Testis (tissue), 3 donors: ENCODE measurements around the gene ZNF462. TPM values are rescaled to one million over a fixed set of nuclear protein-coding genes. Genes with fewer than 3 reads are reported as not detected.

ENCODE experiments used
- DNase-seq: peaks from one replicate; pipeline ENCODE4 v3.0.0-alpha.2; 2019
- H3K27ac ChIP-seq, 2 donors: fragments of 200-600 bp; sonication (generic); one replicate each; pipeline ENCODE4 v1.5.1; 2019
- H3K27me3 ChIP-seq: fragments of 200-600 bp; sonication (generic); one replicate; pipeline ENCODE4 v1.5.1; 2019
- H3K36me3 ChIP-seq: fragments of 200-600 bp; sonication (generic); one replicate; pipeline ENCODE4 v1.5.1; 2017; ENCODE audit warnings: low read depth; ENCODE audit errors: missing control alignments
- H3K4me1 ChIP-seq: fragments of 200-600 bp; sonication (generic); one replicate; pipeline ENCODE4 v1.5.1; 2019
- H3K4me3 ChIP-seq, 2 donors: fragments of 200-600 bp; sonication (generic); one replicate each; pipeline ENCODE4 v1.5.1; 2017 to 2019
- H3K9me3 ChIP-seq: fragments of 200-600 bp; sonication (generic); one replicate; pipeline ENCODE4 v1.5.1; 2017
- CTCF ChIP-seq, 3 experiments: fragments of 450-650 bp in 2 of 3; fragments of 200-600 bp in 1 of 3; sonication (generic) in 1 of 3; IDR thresholded peaks; one replicate each; pipeline ENCODE4 v1.5.1; 2016 to 2019; ENCODE audit warnings: antibody characterized with exemption in 3 of 3, mild to moderate bottlenecking in 2 of 3, moderate library complexity in 1 of 3
- POLR2A ChIP-seq: fragments of 450-650 bp; IDR thresholded peaks from one replicate; pipeline ENCODE4 v1.6.1; 2017; ENCODE audit warnings: antibody characterized with exemption, mild to moderate bottlenecking, moderate library complexity
- WGBS, 2 donors: methylation state at CpG; one replicate each; pipeline ENCODE4 v1.1.5; 2018; 5-methylcytosine and 5-hydroxymethylcytosine counted together
- intact Hi-C: fragments of 100-400 bp; cut with DNase I; formaldehyde crosslinking; loops from one replicate; pipeline ENCODE4 v1.15.1; 2023; ENCODE audit warnings: low total_unique reads
- polyA plus RNA-seq: library from polyadenylated mRNA; stranded (reverse); fragments of 350-450 nt; fragmentation: Illumina TruSeq; extraction: RNeasy Lipid Tissue Mini Kit (QIAGEN cat#74804); gene quantifications from one replicate; pipeline ENCODE4 v1.2.3, GENCODE V29; 2014; ENCODE audit warnings: low read depth, low replicate concordance; ENCODE audit not compliant: insufficient read depth
- total RNA-seq, 2 donors: library from RNA; depleted of rRNA; stranded (reverse); fragments of >200 nt; gene quantifications; one replicate each; pipeline ENCODE4 v1.2.3, GENCODE V29; 2016

ZNF462 gene
- total and polyA plus RNA-seq, 3 donors from 2014 or later = 31.5 to 61.6 (median 53.2) TPM

DNA sequence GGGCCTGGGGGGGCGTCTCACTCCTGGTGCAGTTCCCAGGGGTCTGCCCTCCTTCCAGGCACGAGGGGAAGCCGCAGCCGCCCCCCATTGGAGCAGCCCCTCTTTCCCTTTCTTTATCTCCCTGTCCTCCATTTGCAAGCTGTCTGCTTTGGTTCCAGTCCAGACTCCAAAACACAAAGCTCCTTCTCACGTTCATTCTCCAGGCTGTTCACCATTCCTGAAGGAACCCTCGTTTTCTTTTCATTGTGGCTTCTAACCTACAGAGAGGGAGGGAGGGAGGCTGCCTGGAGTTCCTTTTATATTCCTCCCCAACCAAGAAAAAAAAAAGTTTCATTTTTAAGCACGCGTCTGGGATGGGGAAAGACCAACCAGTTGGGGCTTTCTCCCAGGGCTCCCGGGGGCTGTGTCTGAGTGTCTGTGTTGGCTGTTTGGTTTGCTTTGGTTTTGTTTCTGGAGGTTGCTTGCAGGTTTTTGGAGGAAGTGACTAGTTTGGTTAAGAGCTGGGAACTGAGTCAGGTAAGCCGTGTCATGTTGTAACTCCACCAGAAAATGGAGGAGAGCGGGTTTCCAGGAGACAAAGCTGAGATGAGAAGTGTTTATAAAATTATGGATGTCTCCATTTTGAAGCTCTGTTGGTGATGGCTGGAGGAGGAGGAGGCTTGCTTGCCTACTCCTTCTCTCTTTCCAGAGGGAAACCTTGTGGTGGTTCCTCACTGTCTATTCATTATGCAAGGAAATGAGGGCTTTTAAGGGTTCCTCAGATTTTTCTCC is 1.6 kb downstream of the ZNF462 start:
- Histone ChIP-seq H3K4me3 (peak overlapping the region; percentile 78 to 82), H3K36me3 (no peaks in the 10 kb centered on the region), H3K9me3 (no peaks in the 10 kb centered on the region), H3K4me1 (peaks cover 18% of the 10 kb centered on the region), H3K27me3 (no peaks in the 10 kb centered on the region), H3K27ac (peak overlapping the region; percentile 85 to 89)
- DNase-seq = peak; percentile 58
- no peak for TF ChIP-seq POLR2A
- no peak for TF ChIP-seq CTCF (IDR thresholded peaks at IDR 0.05)
- 4 to 5% methylated on average over 11 of the region's 11 CpGs for WGBS, 2 donors
- intact Hi-C loops = loop anchor here (10.0 kb wide), 1 partner anchor 60 kb away; no protein-coding TSS in a partner anchor

DNA sequence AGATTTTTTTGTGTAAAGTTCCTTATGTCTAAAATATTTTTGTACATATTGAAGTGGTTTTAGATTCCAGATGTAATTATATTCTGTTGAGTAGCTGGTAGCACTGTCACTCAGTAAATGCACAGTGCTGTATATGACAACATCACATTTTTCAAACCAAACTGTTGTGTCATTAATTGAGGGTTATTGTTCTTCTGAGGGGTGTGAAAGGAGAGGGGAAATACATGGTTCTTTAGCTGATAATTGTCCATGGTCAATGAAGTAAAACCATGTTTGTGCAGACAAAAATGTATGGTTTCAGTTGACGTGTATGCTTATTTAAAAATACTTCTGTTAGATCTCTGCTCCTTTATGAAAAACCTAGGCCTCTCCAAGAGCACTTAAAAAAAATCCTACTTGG is 3.3 kb downstream of the ZNF462 start:
- no peak overlapping the region for H3K4me3 ChIP-seq
- peaks cover 28% of the 10 kb centered on the region for H3K4me1 ChIP-seq
- H3K9me3 ChIP-seq = no peaks in the 10 kb centered on the region
- intact Hi-C loops = loop anchor here (10.0 kb wide), 1 partner anchor 59 kb away; no protein-coding TSS in a partner anchor
- WGBS, 2 donors = 83 to 89% methylated on average over 1 of the region's 1 CpG
- no peaks in the 10 kb centered on the region for H3K27me3 ChIP-seq
- no peak for DNase-seq
- H3K27ac ChIP-seq = no peak overlapping the region
- H3K36me3 ChIP-seq = no peaks in the 10 kb centered on the region
- TF ChIP-seq CTCF (IDR thresholded peaks at IDR 0.05) = no peak
- TF ChIP-seq POLR2A = no peak

GRCh38 chr9:106867286-106867685 is 4.3 kb downstream of the ZNF462 start:
- no peak overlapping the region for H3K27ac ChIP-seq
- no peak for TF ChIP-seq CTCF (IDR thresholded peaks at IDR 0.05)
- TF ChIP-seq POLR2A = no peak
- DNase-seq = no peak
- no peaks in the 10 kb centered on the region for H3K9me3 ChIP-seq
- 84 to 87% methylated on average over 4 of the region's 4 CpGs for WGBS, 2 donors
- intact Hi-C loops = loop anchor here (10.0 kb wide), 1 partner anchor 58 kb away; no protein-coding TSS in a partner anchor
- peaks cover 32% of the 10 kb centered on the region for H3K4me1 ChIP-seq
- H3K27me3 ChIP-seq = no peaks in the 10 kb centered on the region
- no peak overlapping the region for H3K4me3 ChIP-seq
- no peaks in the 10 kb centered on the region for H3K36me3 ChIP-seq

DNA sequence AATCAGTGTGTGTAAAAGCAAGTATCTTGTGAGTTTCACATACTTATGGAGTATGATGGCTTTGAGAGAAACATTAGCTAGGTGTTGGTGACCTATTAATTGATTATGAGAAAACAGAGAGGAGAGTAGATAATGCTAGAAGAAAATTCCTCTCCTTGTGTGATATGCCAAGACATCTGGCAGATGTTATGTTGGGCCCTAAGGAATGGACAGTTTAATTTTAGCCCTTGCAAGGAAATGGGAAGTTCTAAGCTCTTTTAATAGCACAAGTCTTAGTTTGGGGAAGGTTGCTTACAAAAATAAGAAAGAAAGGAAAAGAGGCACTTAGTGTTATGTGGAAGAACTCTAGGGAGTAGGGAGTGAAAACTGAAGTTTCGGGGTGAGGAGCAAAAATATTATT is 5.1 kb downstream of the ZNF462 start:
- H3K36me3 ChIP-seq = no peaks in the 10 kb centered on the region
- 48 to 61% methylated on average over 1 of the region's 1 CpG for WGBS, 2 donors
- no peak for TF ChIP-seq POLR2A
- TF ChIP-seq CTCF (IDR thresholded peaks at IDR 0.05) = no peak
- H3K27me3 ChIP-seq = no peaks in the 10 kb centered on the region
- no peak overlapping the region for H3K4me3 ChIP-seq
- no peak for DNase-seq
- intact Hi-C loops = loop anchor here (10.0 kb wide), 1 partner anchor 57 kb away; no protein-coding TSS in a partner anchor
- H3K4me1 ChIP-seq = peaks cover 32% of the 10 kb centered on the region
- no peaks in the 10 kb centered on the region for H3K9me3 ChIP-seq
- H3K27ac ChIP-seq = peak overlapping the region in 1 of 2 donors; percentile 53
